HCT116 (cell line): ENCODE measurements around the gene SLC34A1. TPM values are rescaled to one million over a fixed set of nuclear protein-coding genes. Genes with fewer than 3 reads are reported as not detected.

ENCODE experiments used
- ATAC-seq: fragments of 200-7000 bp; cut with Tn5 transposase; 2 replicates; pipeline ENCODE4 v1.9.1; 2020; ENCODE audit warnings: mild to moderate bottlenecking, moderate library complexity
- BruUV-seq: library from RNA; stranded (reverse); fragments of 400-500 nt; replicated peaks from 2 replicates; lab custom pipeline; 2021; lab: Mats Ljungman, UMichigan
- CTCF ChIA-PET: fragments of 300-600 bp; sonication (Branson Sonifier 250); formaldehyde crosslinking; loops from one replicate; lab custom pipeline; 2021; ENCODE audit warnings: antibody characterized with exemption; lab: Charles Lee
- POLR2A ChIA-PET: fragments of 300-600, 350-600 bp; sonication (Branson Sonifier 250); formaldehyde crosslinking; loops from one replicate; lab custom pipeline; 2021; ENCODE audit warnings: antibody characterized with exemption; lab: Charles Lee
- RAD21 ChIA-PET, 2 experiments: fragments of 300-600 bp; sonication (Branson Sonifier 250); formaldehyde crosslinking; loops; one replicate each; lab custom pipeline; 2023; ENCODE audit warnings: low total read pairs in 2 of 2; ENCODE audit not compliant: uncharacterized antibody in 2 of 2, unreplicated experiment in 2 of 2, low non-redundant PET in 1 of 2; lab: Charles Lee
- DNase-seq: peaks from one replicate; pipeline ENCODE4 v3.0.0-alpha.2; 2010; ENCODE audit warnings: low read depth, low spot score
- H2AFZ ChIP-seq: fragments of 200-600 bp; shearing (Covaris generic), sonication (generic); 2 replicates; pipeline ENCODE4 v1.6.1; 2017; ENCODE audit warnings: low read depth, mixed run types, mixed read lengths, antibody characterized with exemption, low read length; ENCODE audit not compliant: poor library complexity, severe bottlenecking
- H3K27ac ChIP-seq: 2 replicates; pipeline ENCODE4 v1.5.1; 2012; ENCODE audit warnings: low read depth, low read length
- H3K27me3 ChIP-seq: fragments of 200-600 bp; sonication (generic); 2 replicates; pipeline ENCODE4 v1.6.1; 2016; ENCODE audit warnings: mixed run types, low read length, mixed read lengths; ENCODE audit not compliant: insufficient read depth
- H3K36me3 ChIP-seq, 2 experiments: fragments of 200-500 bp in 1 of 2; fragments of 200-600 bp in 1 of 2; sonication (Bioruptor generic) in 1 of 2; sonication (generic) in 1 of 2; 2 replicates each; pipeline versions ENCODE4 v1.5.1 to v1.6.1; 2014 to 2016; ENCODE audit warnings: low read length in 2 of 2, inconsistent platforms in 1 of 2, mixed read lengths in 1 of 2, mixed run types in 1 of 2; ENCODE audit not compliant: insufficient read depth in 2 of 2, control insufficient read depth in 1 of 2
- H3K4me1 ChIP-seq, 2 experiments: fragments of 200-600 bp in 1 of 2; sonication (generic) in 1 of 2; 2 replicates each; pipeline versions ENCODE4 v1.5.1 to v1.6.1; 2012 to 2017; ENCODE audit warnings: low read length in 2 of 2, inconsistent platforms in 1 of 2, mild to moderate bottlenecking in 1 of 2, mixed read lengths in 1 of 2, mixed run types in 1 of 2, moderate library complexity in 1 of 2; ENCODE audit not compliant: insufficient read depth in 2 of 2, control insufficient read depth in 1 of 2
- H3K4me2 ChIP-seq: fragments of 200-600 bp; sonication (generic); 2 replicates; pipeline ENCODE4 v1.6.1; 2017; ENCODE audit warnings: mixed run types, low read length, mixed read lengths
- H3K4me3 ChIP-seq, 2 experiments: fragments of 200-600 bp in 1 of 2; sonication (generic) in 1 of 2; replicated peaks in 1 of 2; 2 replicates each; pipeline ENCODE4 v1.5.1; 2011 to 2016; ENCODE audit warnings: low read length in 2 of 2, control low read depth in 1 of 2, low read depth in 1 of 2, mild to moderate bottlenecking in 1 of 2, mixed read lengths in 1 of 2, mixed run types in 1 of 2
- H3K79me2 ChIP-seq: fragments of 200-600 bp; sonication (generic); 2 replicates; pipeline ENCODE4 v1.6.1; 2017; ENCODE audit warnings: mild to moderate bottlenecking, mixed run types, low read length, moderate library complexity, mixed read lengths; ENCODE audit not compliant: insufficient read depth
- H3K9ac ChIP-seq: fragments of 200-600 bp; sonication (generic); 2 replicates; pipeline ENCODE4 v1.6.1; 2016; ENCODE audit warnings: low read length, mixed read lengths
- H3K9me2 ChIP-seq: fragments of 200-600 bp; sonication (generic), shearing (Covaris generic); 2 replicates; pipeline ENCODE4 v1.6.1; 2017; ENCODE audit warnings: mixed run types, mild to moderate bottlenecking, moderate library complexity; ENCODE audit not compliant: insufficient read depth
- H3K9me3 ChIP-seq, 2 experiments: fragments of 200-500 bp in 1 of 2; fragments of 200-600 bp in 1 of 2; sonication (Bioruptor generic) in 1 of 2; sonication (generic) in 1 of 2; 2 replicates each; pipeline ENCODE4 v1.6.1; 2014 to 2017; ENCODE audit warnings: low read length in 2 of 2, mixed read lengths in 2 of 2, inconsistent platforms in 1 of 2, low read depth in 1 of 2, mild to moderate bottlenecking in 1 of 2, mixed run types in 1 of 2, moderate library complexity in 1 of 2; ENCODE audit not compliant: control insufficient read depth in 1 of 2, insufficient read depth in 1 of 2
- H4K20me1 ChIP-seq: fragments of 200-600 bp; sonication (generic), shearing (Covaris generic); 2 replicates; pipeline ENCODE4 v1.6.1; 2017; ENCODE audit warnings: mixed run types, mild to moderate bottlenecking, moderate library complexity; ENCODE audit not compliant: insufficient read depth
- EGR1 ChIP-seq: IDR thresholded peaks from 2 replicates; pipeline ENCODE4 v1.6.1; 2012; ENCODE audit warnings: low read depth
- EZH2phosphoT487 ChIP-seq: fragments of 200-600 bp; IDR thresholded peaks from 2 replicates; pipeline ENCODE4 v1.6.1; 2018; ENCODE audit warnings: antibody characterized with exemption, borderline replicate concordance
- JUND ChIP-seq: IDR thresholded peaks from 2 replicates; pipeline ENCODE4 v1.6.1; 2012
- SIN3A ChIP-seq: IDR thresholded peaks from 2 replicates; pipeline ENCODE4 v1.6.1; 2012; ENCODE audit warnings: low read depth
- intact Hi-C: fragments of 100-400 bp; cut with micrococcal nuclease; formaldehyde crosslinking; loops from 2 replicates; pipeline ENCODE4 v1.10.0; 2022
- total RNA-seq: library from RNA; stranded (reverse); gene quantifications from one replicate; pipeline ENCODE4 v1.2.1, GENCODE V29; 2021; ENCODE audit not compliant: unreplicated experiment
- TF ChIP-seq, protein P1 (sequence below): IDR thresholded peaks from 2 replicates; pipeline ENCODE4 v1.6.1; 2012

SLC34A1 gene
- total RNA-seq, 1 experiment from 2014 or later, result not detected

GRCh38 chr5:177349762-177350161 lies 34.5 kb upstream of the SLC34A1 start:
- Histone ChIP-seq H3K4me1 (peaks cover 14 to 16% of the 10 kb centered on the region in 2 experiments), H3K79me2 (peaks cover 65% of the 10 kb centered on the region), H3K36me3 (peaks cover 8 to 11% of the 10 kb centered on the region in 2 experiments; a peak in 3 of 4 replicates), H2AFZ (no peak overlapping the region), H3K9me2 (no peaks in the 10 kb centered on the region), H3K9me3 (no peaks in the 10 kb centered on the region), H3K27ac (no peak overlapping the region)
- no TSS peak for BruUV-seq
- ATAC-seq (no peak), DNase-seq (no peak)
- CTCF ChIA-PET, result no interaction called here
- TF ChIP-seq, protein P1, sequence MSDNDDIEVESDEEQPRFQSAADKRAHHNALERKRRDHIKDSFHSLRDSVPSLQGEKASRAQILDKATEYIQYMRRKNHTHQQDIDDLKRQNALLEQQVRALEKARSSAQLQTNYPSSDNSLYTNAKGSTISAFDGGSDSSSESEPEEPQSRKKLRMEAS, result no peak
- TF ChIP-seq, all 23 proteins: peak for 0
- intact Hi-C loops, result no loop called here
- Histone ChIP-seq H3K9ac (no peak overlapping the region), H3K4me3 (peak overlapping the region; percentile 6 to 98; a peak in 1 of 4 replicates), H4K20me1 (peaks cover 3% of the 10 kb centered on the region; the same call in 1 of the 2 replicates), H3K4me2 (peak overlapping the region; percentile 91), H3K27me3 (no peaks in the 10 kb centered on the region)
- POLR2A ChIA-PET, result interaction anchor here (2.8 kb wide), 1 partner anchor 21 kb away, joined by 9 read pairs; no protein-coding TSS in a partner anchor
- RAD21 ChIA-PET, result no interaction called here

DNA sequence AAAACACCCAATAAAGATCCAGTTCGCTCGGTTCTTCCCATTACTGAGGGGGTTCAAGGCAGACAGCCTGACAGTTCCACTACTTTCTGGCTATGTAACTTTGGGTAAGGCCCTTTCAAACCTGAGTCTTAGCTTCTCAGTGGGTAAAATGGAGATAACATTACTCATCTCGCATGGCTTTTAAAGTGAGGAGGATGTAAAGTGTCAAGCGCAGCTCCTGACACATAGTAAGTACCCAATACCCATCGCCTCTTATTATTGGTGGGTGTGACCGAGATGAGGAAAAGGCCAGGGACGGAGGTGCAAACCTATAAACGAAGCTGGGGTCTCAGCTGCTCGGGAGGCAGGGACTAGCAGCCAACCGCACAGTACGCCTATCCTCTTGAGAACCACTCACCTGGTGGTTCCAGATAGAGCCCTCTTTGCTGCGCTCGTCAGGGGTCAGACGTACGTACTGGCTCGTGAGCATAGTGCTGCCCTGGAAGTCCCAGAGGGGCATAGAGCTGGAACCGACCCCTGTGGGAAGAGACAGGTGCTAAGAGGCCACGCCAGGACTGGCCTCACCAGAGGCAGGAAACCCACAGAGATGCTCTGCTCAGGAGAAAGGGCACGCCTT lies 33.4 kb upstream of the SLC34A1 start:
- TF ChIP-seq EGR1 (no peak), JUND (no peak), SIN3A (no peak), EZH2phosphoT487 (no peak)
- TF ChIP-seq, all 23 proteins: peak for 0
- peaks cover 14 to 16% of the 10 kb centered on the region in 2 experiments for H3K4me1 ChIP-seq
- POLR2A ChIA-PET, result interaction anchor here (1.2 to 2.8 kb wide), 4 partner anchors 9 to 104 kb away, joined by 3 to 9 read pairs (median 5); no protein-coding TSS in a partner anchor
- H4K20me1 ChIP-seq, result no peaks in the 10 kb centered on the region
- RAD21 ChIA-PET, result no interaction called here
- peak overlapping the region; percentile 98 to 100 for H3K4me3 ChIP-seq
- peaks cover 7 to 8% of the 10 kb centered on the region in 2 experiments; a peak in 3 of 4 replicates for H3K36me3 ChIP-seq
- TSS peak; percentile 44 for BruUV-seq
- intact Hi-C loops, result no loop called here
- H3K9ac ChIP-seq, result peak overlapping the region; percentile 92
- H3K27ac ChIP-seq, result peak overlapping the region; percentile 77
- CTCF ChIA-PET, result interaction anchor here (1.2 to 2.3 kb wide), 5 partner anchors 16 to 104 kb away, joined by 3 to 9 read pairs (median 7); no protein-coding TSS in a partner anchor
- no peak; the same call in 1 of the 2 replicates for ATAC-seq
- peaks cover 0 to 4% of the 10 kb centered on the region in 2 experiments; a peak in 1 of 4 replicates for H3K9me3 ChIP-seq
- DNase-seq, result no peak
- H3K4me2 ChIP-seq, result peak overlapping the region; percentile 91
- H2AFZ ChIP-seq, result no peak overlapping the region
- no peaks in the 10 kb centered on the region for H3K9me2 ChIP-seq
- H3K27me3 ChIP-seq, result no peaks in the 10 kb centered on the region
- peaks cover 56% of the 10 kb centered on the region for H3K79me2 ChIP-seq
